HL-60 (cell line): ENCODE measurements around the gene POTEF.
"Not testable (repeated sequence)": the region's sequence is repeated elsewhere in the genome, so short reads cannot be mapped to it uniquely, and the experiment has no call there.

ENCODE experiments used
- DNase-seq, 2 experiments: peaks; one replicate each; pipeline ENCODE4 v3.0.0-alpha.2; 2010 to 2020; ENCODE audit warnings: low read depth in 1 of 2, low spot score in 1 of 2
- H3K27ac ChIP-seq: fragments of 250-450 bp; sonication (Bioruptor Pico); replicated peaks from 2 replicates; pipeline ENCODE4 v1.5.1; 2020; ENCODE audit warnings: mild to moderate bottlenecking, moderate library complexity
- H3K27me3 ChIP-seq: fragments of 250-450 bp; sonication (Bioruptor Pico); 2 replicates; pipeline ENCODE4 v1.5.1; 2021; ENCODE audit warnings: mild to moderate bottlenecking, moderate library complexity; ENCODE audit not compliant: insufficient read depth, poor library complexity, severe bottlenecking
- H3K4me3 ChIP-seq: replicated peaks from 2 replicates; pipeline ENCODE4 v1.5.1; 2011; ENCODE audit warnings: mild to moderate bottlenecking, control low read depth, low read length; ENCODE audit not compliant: insufficient read depth
- CTCF ChIP-seq: IDR thresholded peaks from one replicate; pipeline ENCODE4 v1.5.1; 2011; ENCODE audit warnings: low read length, control low read depth, inconsistent platforms; ENCODE audit not compliant: insufficient read depth
- GABPA ChIP-seq: IDR thresholded peaks from 2 replicates; pipeline ENCODE4 v1.6.1; 2012; ENCODE audit warnings: low read depth
- POLR2AphosphoS5 ChIP-seq: IDR thresholded peaks from 2 replicates; pipeline ENCODE4 v1.6.1; 2012; ENCODE audit warnings: low read depth
- REST ChIP-seq: IDR thresholded peaks from 2 replicates; pipeline ENCODE4 v1.6.1; 2012; ENCODE audit warnings: low read depth; ENCODE audit not compliant: insufficient replicate concordance
- SPI1 ChIP-seq: IDR thresholded peaks from 2 replicates; pipeline ENCODE4 v1.6.1; 2012; ENCODE audit warnings: low read depth, mild to moderate bottlenecking, borderline replicate concordance

Gene POTEF

GRCh38 chr2:130162968-130163367 is 33.9 kb upstream of the POTEF start:
- Histone ChIP-seq H3K27me3 (no peaks in the 10 kb centered on the region), H3K27ac (no peak overlapping the region), H3K4me3 (no peak overlapping the region)
- no peak for TF ChIP-seq GABPA
- no peak for TF ChIP-seq POLR2AphosphoS5
- TF ChIP-seq REST, result no peak
- TF ChIP-seq CTCF, result no peak
- TF ChIP-seq SPI1, result no peak
- no peak for DNase-seq

GRCh38 chr2:130162486-130162885 is 33.5 kb upstream of the POTEF start:
- not testable (repeated sequence) for H3K4me3 ChIP-seq, DNase-seq, H3K27me3 ChIP-seq, H3K27ac ChIP-seq

GRCh38 chr2:130160838-130161705 is 32.0 kb upstream of the POTEF start:
- H3K27ac ChIP-seq, H3K27me3 ChIP-seq, H3K4me3 ChIP-seq, DNase-seq: not testable (repeated sequence)

- Histone ChIP-seq H3K27me3 (no peaks in the 10 kb centered on the region), H3K4me3 (no peak overlapping the region), H3K27ac (no peak overlapping the region)
- DNase-seq, result no peak
- TF ChIP-seq CTCF, result no peak
- TF ChIP-seq GABPA, result no peak
- TF ChIP-seq POLR2AphosphoS5, result no peak
- no peak for TF ChIP-seq REST
- TF ChIP-seq SPI1, result no peak
Observed at GRCh38 chr2:130160131-130160530, 31.1 kb upstream of the POTEF start.

- not testable (repeated sequence) for H3K4me3 ChIP-seq, H3K27me3 ChIP-seq, H3K27ac ChIP-seq, DNase-seq
Observed at GRCh38 chr2:130159376-130159775, 30.4 kb upstream of the POTEF start.
